Ovary (tissue), 9 donors: ENCODE data around the gene FOXD2. TPM values are rescaled to one million over a fixed set of nuclear protein-coding genes. Genes with fewer than 3 reads are reported as not detected.

Source experiments
- DNase-seq, 5 donors: peaks; one replicate each; pipeline ENCODE4 v3.0.0-alpha.2; 2019 to 2020
- H3K27ac ChIP-seq, 2 donors: fragments of 200-600 bp; one replicate each; pipeline versions ENCODE4 v1.5.1 to v1.8.0; 2019 to 2022
- H3K27me3 ChIP-seq: fragments of 200-600 bp; one replicate; pipeline ENCODE4 v1.8.0; 2022
- H3K36me3 ChIP-seq: fragments of 200-600 bp; sonication (generic); one replicate; pipeline ENCODE4 v1.5.1; 2019
- H3K4me1 ChIP-seq: one replicate; pipeline ENCODE4 v1.8.1; 2013; ENCODE audit warnings: mild to moderate bottlenecking, moderate library complexity; ENCODE audit not compliant: insufficient read depth
- H3K4me3 ChIP-seq: fragments of 200-600 bp; sonication (generic); one replicate; pipeline ENCODE4 v1.5.1; 2017
- H3K9me3 ChIP-seq, 2 donors: fragments of 200-600 bp in 1 of 2; sonication (generic) in 1 of 2; one replicate each; pipeline versions ENCODE4 v1.5.1 to v1.8.1; 2013 to 2019; ENCODE audit warnings: mild to moderate bottlenecking in 1 of 2, moderate library complexity in 1 of 2
- EP300 ChIP-seq: sonication (generic); formaldehyde crosslinking; IDR thresholded peaks from one replicate; pipeline ENCODE4 v1.6.1; 2017; ENCODE audit warnings: antibody characterized with exemption
- POLR2A ChIP-seq: fragments of 450-650 bp; IDR thresholded peaks from one replicate; pipeline ENCODE4 v1.6.1; 2017; ENCODE audit warnings: antibody characterized with exemption, mild to moderate bottlenecking, moderate library complexity
- WGBS, 3 donors: extraction: QIAGEN DNeasy Blood & Tissue Kit in 1 of 3; methylation state at CpG; one replicate each; pipeline versions ENCODE4 v1.1.5 to v1.1.7; 2013 to 2017; 5-methylcytosine and 5-hydroxymethylcytosine counted together
- intact Hi-C, 4 donors: fragments of 100-400 bp; cut with DNase I; formaldehyde crosslinking; loops; one replicate each; pipeline versions ENCODE4 v1.11.0 to v1.15.1; 2022 to 2023
- polyA plus RNA-seq, 2 donors: library from polyadenylated mRNA; stranded (reverse); fragments of 200-250 nt in 1 of 2; fragments of 350-450 nt in 1 of 2; fragmentation: Illumina TruSeq in 1 of 2; extraction: RNeasy Lipid Tissue Mini Kit (QIAGEN cat#74804) in 1 of 2; gene quantifications; one replicate each; pipeline ENCODE4 v1.2.3, GENCODE V29; 2013 to 2014
- total RNA-seq, 7 donors: library from RNA; depleted of rRNA in 2 of 7; stranded (reverse); fragments of >200 nt in 2 of 7; fragmentation: NEBNext Ultra II Directional in 3 of 7; extraction: Animal tissue kit (Norgen Biotek cat#: 25700) in 3 of 7; gene quantifications; one replicate each; pipeline versions ENCODE4 v1.1.0 to v1.2.4, GENCODE V29; 2016 to 2023
- TF ChIP-seq, protein P1 (sequence below), 3 donors: fragments of 450-650 bp in 2 of 3; fragments of 200-600 bp in 1 of 3; IDR thresholded peaks; one replicate each; pipeline versions ENCODE4 v1.5.1 to v1.8.0; 2016 to 2022; ENCODE audit warnings: antibody characterized with exemption in 3 of 3, mild to moderate bottlenecking in 1 of 3
- donor health status: DM: no; HTN: no; CAD: no; lungs with moderate emphysema.
- donor health status: DM: no; HTN: no; CAD: no.
- donor health status: Bipolar disorder and iron deficiency.
- donor health status: DM: yes; HTN: yes; CAD: no.
- donor health status: DM: no; HTN: no; CAD: no.
- donor health status: DM: yes; HTN: yes; CAD: no.

Gene FOXD2
- total and polyA plus RNA-seq, 9 donors, result 0.05 to 0.18 (median 0.09) TPM; not detected in 3

DNA sequence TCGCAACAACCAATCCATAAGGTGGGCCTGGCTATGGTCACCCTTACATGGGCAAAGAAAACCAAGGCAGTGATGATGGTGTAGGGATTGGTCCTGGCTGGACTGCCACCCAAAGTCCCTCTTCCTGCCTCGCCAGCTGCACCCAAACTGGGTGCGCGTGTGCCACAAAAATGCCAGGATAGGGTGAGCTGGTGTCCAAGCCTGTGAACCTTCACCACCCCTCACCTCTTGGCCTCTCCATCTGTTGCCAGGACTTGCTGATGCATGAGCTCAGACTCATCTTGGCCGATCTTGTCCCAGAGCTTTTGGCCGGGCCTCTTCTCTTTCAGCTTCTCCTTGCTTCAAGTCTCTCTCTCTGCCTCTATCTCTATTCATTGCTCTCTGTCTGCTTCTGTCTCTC, 41.8 kb downstream of the FOXD2 start:
- no peaks in the 10 kb centered on the region for H3K27me3 ChIP-seq
- TF ChIP-seq, protein P1, sequence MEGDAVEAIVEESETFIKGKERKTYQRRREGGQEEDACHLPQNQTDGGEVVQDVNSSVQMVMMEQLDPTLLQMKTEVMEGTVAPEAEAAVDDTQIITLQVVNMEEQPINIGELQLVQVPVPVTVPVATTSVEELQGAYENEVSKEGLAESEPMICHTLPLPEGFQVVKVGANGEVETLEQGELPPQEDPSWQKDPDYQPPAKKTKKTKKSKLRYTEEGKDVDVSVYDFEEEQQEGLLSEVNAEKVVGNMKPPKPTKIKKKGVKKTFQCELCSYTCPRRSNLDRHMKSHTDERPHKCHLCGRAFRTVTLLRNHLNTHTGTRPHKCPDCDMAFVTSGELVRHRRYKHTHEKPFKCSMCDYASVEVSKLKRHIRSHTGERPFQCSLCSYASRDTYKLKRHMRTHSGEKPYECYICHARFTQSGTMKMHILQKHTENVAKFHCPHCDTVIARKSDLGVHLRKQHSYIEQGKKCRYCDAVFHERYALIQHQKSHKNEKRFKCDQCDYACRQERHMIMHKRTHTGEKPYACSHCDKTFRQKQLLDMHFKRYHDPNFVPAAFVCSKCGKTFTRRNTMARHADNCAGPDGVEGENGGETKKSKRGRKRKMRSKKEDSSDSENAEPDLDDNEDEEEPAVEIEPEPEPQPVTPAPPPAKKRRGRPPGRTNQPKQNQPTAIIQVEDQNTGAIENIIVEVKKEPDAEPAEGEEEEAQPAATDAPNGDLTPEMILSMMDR (IDR thresholded peaks at IDR 0.05), result no peak
- TF ChIP-seq EP300 (no peak), POLR2A (no peak)
- 80 to 92% (median 87%) methylated on average over 6 of the region's 6 CpGs for WGBS, 3 donors
- no peaks in the 10 kb centered on the region for H3K9me3 ChIP-seq
- no peaks in the 10 kb centered on the region for H3K36me3 ChIP-seq
- H3K4me3 ChIP-seq, result no peak overlapping the region
- DNase-seq, result no peak
- no peaks in the 10 kb centered on the region for H3K4me1 ChIP-seq
- intact Hi-C loops, result no loop called here
- no peak overlapping the region for H3K27ac ChIP-seq

DNA sequence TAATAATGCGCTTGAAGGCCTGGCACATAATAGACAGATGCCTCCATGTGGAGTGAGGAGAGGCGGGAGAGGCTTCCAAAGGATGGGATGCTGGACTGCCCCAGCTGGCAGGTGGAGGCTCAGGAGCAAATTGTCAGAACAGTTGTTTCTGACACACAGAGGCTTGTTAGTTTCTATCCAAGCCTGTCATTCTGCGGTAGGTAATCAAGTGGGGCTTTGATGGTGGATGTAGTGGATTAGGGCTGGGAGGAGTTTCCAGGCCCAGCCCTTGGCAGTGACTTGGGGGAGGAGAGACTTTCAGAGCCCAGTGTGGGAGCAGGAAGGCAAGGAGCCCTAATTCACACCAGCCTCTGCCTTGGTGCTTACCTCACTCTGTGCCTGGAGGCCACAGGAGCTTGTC, 44.1 kb downstream of the FOXD2 start:
- no peak overlapping the region for H3K4me3 ChIP-seq
- H3K27ac ChIP-seq, result no peak overlapping the region
- WGBS, 3 donors, result 80 to 93% (median 86%) methylated on average over 3 of the region's 3 CpGs
- H3K9me3 ChIP-seq, result no peaks in the 10 kb centered on the region
- no peak for TF ChIP-seq POLR2A
- no peak for TF ChIP-seq EP300
- TF ChIP-seq, protein P1 (IDR thresholded peaks at IDR 0.05), result no peak
- intact Hi-C loops, result no loop called here
- no peaks in the 10 kb centered on the region for H3K36me3 ChIP-seq
- no peaks in the 10 kb centered on the region for H3K27me3 ChIP-seq
- no peak for DNase-seq
- no peaks in the 10 kb centered on the region for H3K4me1 ChIP-seq

DNA sequence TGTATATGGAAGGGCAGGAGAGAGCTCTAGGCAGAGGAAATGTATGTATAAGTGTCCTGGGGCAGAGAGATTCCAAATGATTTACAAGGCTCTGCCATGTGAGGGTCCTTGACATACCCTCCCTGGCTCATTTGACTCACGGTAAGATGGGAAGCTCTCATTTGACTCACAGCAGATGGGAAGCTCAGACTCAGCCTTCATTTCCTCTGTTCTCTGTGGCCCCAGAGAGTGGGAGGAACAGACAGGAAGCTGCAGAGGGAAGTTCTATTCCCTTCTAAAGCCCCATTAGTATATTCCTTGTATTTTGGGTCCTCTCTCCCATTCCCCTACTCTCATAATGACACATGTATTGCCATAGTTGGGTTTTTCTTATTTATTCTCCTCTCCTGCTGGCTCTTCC, 44.9 kb downstream of the FOXD2 start:
- no peaks in the 10 kb centered on the region for H3K36me3 ChIP-seq
- H3K27ac ChIP-seq, result no peak overlapping the region
- DNase-seq, result no peak
- H3K27me3 ChIP-seq, result no peaks in the 10 kb centered on the region
- 32 to 50% (median 41%) methylated on average over 1 of the region's 1 CpG for WGBS, 3 donors
- H3K4me3 ChIP-seq, result no peak overlapping the region
- no peaks in the 10 kb centered on the region for H3K4me1 ChIP-seq
- TF ChIP-seq, protein P1 (IDR thresholded peaks at IDR 0.05), result no peak
- no peak for TF ChIP-seq EP300
- no peak for TF ChIP-seq POLR2A
- H3K9me3 ChIP-seq, result no peaks in the 10 kb centered on the region
- intact Hi-C loops, result no loop called here

DNA sequence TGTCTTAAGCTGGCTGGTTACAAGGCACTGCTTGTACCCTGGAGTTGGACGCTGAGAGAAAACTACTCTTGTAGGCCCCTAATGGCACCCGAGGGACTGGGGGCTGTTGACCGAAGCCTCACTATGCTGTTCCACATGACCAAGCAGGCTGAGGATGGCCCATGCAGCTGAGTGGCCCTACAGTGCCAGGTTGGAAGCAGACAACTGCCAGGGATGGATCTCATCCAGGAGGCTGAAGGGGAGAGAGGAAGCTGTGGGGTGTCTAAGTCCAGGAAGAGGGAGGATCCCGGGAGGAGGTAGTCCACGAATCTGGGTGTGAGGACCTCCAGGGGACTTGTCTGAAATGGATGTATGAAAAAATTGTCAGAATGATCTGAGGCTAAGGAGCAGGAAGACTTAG, 45.8 kb downstream of the FOXD2 start:
- Histone ChIP-seq H3K4me3 (no peak overlapping the region), H3K27me3 (no peaks in the 10 kb centered on the region), H3K27ac (no peak overlapping the region), H3K4me1 (no peaks in the 10 kb centered on the region), H3K9me3 (no peaks in the 10 kb centered on the region), H3K36me3 (no peaks in the 10 kb centered on the region)
- no peak for TF ChIP-seq POLR2A
- TF ChIP-seq, protein P1 (IDR thresholded peaks at IDR 0.05), result no peak
- no peak for TF ChIP-seq EP300
- intact Hi-C loops, result no loop called here
- DNase-seq, result no peak
- 88 to 91% (median 91%) methylated on average over 5 of the region's 5 CpGs for WGBS, 3 donors

DNA sequence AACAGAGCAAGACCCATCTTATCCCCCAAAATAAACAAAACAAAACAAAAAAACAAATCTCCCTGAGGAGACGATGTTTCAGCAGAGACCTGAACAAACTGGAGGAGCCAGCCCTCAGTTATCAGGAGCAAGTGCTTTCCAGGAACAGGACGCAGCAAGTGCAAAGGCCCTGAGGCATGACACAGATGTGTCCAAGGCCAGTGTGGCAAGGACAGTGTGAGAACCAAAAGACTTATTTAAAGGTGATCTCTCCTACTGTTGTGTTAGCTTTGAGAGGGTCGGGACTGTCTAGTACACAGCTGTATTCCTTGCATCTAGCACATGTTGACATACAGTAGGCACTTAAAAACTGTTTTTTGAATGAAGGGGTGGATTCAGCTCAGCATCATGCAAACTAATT, 48.0 kb downstream of the FOXD2 start:
- DNase-seq, result no peak
- WGBS, 3 donors, result 79 to 88% (median 87%) methylated on average over 3 of the region's 3 CpGs
- Histone ChIP-seq H3K27me3 (no peaks in the 10 kb centered on the region), H3K36me3 (no peaks in the 10 kb centered on the region), H3K4me1 (no peaks in the 10 kb centered on the region), H3K27ac (no peak overlapping the region), H3K4me3 (no peak overlapping the region), H3K9me3 (no peaks in the 10 kb centered on the region)
- intact Hi-C loops, result no loop called here
- TF ChIP-seq EP300, result no peak
- TF ChIP-seq, protein P1 (IDR thresholded peaks at IDR 0.05), result no peak
- no peak for TF ChIP-seq POLR2A
